HL-60/S4 (cell line): ENCODE measurements around the gene ZCCHC17.
"Not testable (repeated sequence)": the region's sequence is repeated elsewhere in the genome, so short reads cannot be mapped to it uniquely, and the experiment has no call there.

Experiments used
- in situ Hi-C: fragments of 300-500 bp; cut with MboI; formaldehyde crosslinking; loops from 2 replicates; pipeline ENCODE4 v1.14.3; 2022; ENCODE audit warnings: low sequenced_read_pairs

Gene ZCCHC17

DNA sequence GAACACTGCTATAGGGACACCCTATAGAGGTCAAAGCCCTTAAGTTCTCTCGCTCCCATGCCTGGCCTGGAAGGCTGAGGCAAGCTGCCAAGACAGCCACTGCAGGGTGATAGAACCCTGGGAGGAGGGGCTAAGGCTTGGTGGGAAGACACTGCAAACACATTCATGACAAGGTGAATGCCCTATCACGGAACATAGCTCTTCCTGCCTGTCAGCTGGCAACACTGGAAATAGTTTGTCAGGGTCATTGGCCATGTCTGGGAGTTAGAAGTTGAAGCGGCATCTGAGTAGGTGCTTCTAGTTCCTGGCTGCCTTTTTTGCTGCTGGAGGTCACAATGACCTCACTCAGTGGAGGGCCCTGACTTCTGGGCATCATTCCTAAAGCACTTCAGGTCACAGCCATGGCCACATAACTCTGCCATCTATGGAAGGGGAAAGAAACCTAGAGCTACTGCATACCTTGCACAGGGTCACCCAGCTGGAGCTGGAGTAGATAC lies 71.8 kb downstream of the ZCCHC17 start:
- in situ Hi-C loops, result no loop called here

GRCh38 chr1:31370021-31370420 lies 73.2 kb downstream of the ZCCHC17 start:
- in situ Hi-C loops, result no loop called here

GRCh38 chr1:31370565-31370964 lies 73.7 kb downstream of the ZCCHC17 start:
- in situ Hi-C loops, result no loop called here

GRCh38 chr1:31371121-31371959 lies 74.5 kb downstream of the ZCCHC17 start:
- in situ Hi-C loops, result no loop called here

DNA sequence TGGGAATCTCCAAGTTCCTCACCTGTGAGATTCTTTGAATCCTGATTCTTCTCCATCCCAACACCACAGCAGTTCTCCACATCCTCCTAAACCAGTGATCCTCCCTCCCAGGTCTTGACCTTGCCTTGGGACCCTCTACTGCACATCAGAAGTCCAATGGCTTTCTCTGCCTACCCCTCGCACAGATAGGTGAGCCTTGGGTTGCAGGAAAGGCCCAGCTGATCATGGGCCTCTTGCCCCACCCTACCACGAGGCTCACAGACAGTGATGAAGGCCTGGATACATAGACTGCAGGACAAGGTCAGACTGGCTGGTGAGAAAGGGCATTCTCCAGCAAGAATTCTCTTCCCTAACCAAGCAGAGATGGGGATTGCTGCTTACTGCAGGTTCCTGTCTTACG lies 75.2 kb downstream of the ZCCHC17 start:
- in situ Hi-C loops, result no loop called here

DNA sequence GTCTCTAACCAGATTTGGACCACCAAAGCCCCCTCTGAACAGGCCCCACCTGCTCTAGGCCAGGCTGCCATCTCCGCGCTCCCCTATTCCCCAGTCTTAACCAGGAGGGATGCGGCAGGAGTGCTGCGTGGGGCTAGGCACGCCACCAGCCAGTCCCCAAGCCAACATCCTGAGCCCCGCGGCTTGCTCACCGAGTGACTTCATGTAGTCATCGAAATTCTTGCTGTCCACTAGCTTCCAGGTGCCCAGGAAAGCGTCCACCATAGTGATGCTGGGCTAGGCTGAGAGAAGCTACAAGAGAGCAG lies 75.9 kb downstream of the ZCCHC17 start:
- in situ Hi-C loops, result no loop called here

DNA sequence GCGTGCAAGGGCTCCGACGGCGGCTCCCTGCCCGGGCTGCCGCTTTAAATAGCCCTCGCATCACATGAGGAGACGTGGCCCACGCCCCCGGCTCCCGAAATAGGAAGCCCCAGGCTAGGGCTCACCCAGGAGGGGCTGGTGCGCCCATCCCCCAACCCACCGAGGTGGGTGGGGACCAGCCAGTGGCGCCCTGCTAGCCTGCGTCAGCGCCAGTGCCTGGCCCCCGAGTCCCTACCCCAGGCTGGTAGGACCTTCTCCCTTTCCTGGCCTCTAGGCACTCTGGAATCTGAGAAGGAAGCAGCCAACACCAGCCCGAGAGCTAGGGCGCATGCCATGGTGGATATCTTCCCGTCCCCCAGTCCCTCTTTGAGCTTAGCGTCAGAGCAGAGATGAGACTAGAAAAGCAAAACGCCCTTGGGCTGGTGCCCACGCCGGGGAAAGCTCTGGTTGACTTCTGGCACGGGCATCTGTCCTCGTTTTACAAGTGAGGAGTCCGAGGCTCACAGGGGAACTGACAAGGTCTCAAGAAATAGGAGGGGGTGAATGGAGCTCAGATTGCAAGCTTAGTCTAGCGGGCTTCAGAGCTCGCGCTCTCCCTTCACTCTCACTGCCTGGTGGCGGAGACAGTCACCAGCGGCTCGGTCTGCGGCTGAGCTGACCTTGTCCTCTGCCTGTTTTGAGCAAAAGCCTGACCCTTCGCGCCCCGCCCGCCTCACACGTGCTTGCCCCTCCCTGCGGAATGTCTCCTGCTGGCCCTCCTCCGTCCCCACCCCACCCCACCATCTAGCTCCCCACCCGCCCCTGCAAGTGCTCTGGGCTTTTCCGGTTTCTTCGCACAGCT lies 76.4 kb downstream of the ZCCHC17 start, which contains the start of gene FABP3:
Gene FABP3 (minus strand): TSS at position 21 of the 841 bp plus-strand sequence. CDS start 62 bp downstream, outside the sequence.
- in situ Hi-C loops, result no loop called here

DNA sequence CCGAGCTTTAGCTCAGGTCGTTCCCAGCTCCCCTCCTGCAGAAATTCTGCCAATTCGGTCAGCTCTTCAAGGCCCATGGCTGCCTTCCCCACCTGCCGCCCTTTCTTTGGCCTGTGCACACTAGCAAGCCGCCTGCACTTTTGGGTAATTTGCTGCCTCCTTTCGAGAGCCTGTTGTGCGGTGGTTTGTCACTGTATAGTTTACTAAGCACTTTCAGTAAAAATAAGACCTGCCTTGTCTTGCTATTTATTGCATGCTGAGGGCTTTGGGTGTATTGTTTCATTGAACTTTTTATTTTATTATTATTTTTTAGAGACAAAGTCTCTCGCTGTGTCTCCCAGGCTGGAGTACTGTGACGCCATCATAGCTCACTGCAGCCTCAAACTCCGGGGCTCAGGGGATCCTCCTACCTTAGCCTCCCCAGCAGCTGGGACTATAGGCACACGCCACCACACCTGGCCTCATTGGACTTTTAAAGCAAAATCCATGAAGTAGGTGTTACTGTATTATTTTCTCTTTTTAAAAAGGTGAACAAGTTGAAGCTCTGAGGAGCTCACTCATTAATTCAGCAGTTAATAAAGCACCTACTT lies 77.2 kb downstream of the ZCCHC17 start:
- in situ Hi-C loops, result no loop called here

- in situ Hi-C loops, result no loop called here
Measured at GRCh38 chr1:31374511-31375196, 77.8 kb downstream of the ZCCHC17 start.

DNA sequence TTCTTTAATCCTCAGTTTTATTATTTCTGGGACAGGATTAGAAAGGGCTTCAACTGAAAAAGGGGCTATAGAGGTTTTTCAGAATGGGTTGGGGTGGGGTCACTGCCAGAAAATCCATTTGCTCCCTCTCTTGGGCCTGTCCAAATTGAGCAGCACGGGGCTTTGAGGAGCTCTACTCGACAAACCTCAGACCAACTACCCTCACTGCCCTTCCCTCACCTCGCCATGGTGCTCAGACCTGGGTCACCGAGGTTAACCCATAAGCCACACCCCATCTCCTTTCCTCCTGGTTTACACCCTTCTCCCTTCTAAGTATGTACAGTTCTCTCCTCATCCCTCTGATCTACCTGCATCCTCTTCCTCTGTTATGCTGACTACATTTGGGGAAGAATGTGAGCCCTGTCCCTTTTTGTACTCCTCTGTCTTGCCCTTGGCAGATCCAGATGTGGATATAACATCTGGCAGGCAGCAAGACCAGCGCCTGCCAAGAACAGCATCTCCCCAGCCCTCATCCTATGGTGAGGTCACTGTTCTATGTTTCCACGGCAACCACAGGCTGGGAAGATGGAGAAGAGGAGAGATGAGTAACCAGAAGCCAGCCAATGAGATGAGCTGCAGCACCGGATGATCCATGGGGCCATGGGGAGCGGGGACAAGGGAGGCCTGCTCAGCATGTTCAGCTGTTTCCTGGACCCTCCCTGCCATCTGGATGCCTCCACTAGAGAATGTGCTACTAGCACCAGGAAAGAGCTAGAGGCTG lies 79.7 kb downstream of the ZCCHC17 start:
- in situ Hi-C loops, result no loop called here

- in situ Hi-C loops, result no loop called here
Measured at GRCh38 chr1:31377364-31377863, 80.6 kb downstream of the ZCCHC17 start.

DNA sequence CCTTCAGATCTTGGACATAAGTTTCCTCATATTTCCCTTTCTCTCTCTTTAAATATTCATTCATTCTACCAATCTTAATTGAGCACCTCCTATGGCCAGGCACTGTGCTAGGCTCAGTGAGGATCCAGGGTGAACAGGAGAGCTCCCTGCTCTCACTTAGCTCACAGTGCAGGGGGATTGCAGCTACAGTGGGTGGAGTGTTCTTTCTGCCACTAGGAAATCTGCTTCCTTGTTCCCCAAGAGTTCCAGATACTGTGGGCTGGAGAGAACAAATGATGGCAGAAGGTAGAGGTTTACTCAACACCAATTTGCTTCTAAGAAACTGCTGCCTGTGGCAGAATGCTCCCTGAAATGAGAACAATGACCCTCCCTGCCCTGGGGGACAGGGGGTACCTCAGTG lies 81.2 kb downstream of the ZCCHC17 start:
- in situ Hi-C loops, result no loop called here

DNA sequence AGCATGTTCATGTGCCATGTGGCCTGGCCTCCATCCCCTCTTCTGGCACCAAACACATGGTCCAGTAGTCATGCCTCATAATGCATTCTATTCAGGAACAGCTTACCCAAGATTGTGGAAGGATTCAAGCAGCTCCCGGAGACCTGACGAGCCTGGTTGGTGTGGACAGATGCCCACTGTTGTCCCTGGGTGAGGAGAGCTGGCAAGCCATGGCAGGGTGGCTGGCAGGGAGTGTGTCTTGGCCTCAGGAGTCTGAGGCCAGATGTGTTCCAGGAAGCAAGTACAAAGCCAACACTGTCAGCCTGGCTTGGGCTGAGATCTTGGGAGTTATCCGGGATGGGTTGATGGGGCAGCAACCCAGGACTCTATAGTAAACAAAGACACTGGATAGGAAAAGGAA lies 83.3 kb downstream of the ZCCHC17 start:
- in situ Hi-C loops, result no loop called here

GRCh38 chr1:31381394-31382294 lies 84.8 kb downstream of the ZCCHC17 start:
- in situ Hi-C loops, result no loop called here

- in situ Hi-C loops, result no loop called here
Measured at GRCh38 chr1:31382379-31382989, 85.7 kb downstream of the ZCCHC17 start.

DNA sequence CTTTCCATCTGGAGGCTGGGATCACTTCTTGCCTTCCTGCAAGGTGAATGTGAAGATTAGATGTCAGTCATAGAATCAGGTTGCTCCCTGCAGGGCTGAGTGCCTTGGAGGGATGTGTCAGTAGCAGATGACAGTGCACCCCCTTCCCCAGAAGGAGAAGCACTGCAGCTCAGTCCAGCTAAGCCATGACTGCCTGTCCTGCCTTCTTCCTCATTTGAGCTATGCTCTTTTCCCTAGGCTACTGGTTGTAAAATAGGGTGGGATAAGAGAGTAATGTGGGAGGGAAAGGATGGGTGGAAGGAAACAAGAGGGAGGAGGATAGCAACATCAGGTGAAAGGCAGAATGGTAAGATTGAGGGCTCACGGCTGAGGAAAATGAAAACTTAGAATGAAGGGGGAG lies 87.1 kb downstream of the ZCCHC17 start:
- in situ Hi-C loops, result no loop called here

GRCh38 chr1:31386576-31387243 lies 89.9 kb downstream of the ZCCHC17 start:
- in situ Hi-C loops, result not testable (repeated sequence)

GRCh38 chr1:31387612-31388011 lies 90.8 kb downstream of the ZCCHC17 start:
- in situ Hi-C loops, result no loop called here
